ENCODE results near the gene KDSR. TPM values are rescaled to one million over a fixed set of nuclear protein-coding genes. Genes with fewer than 3 reads are reported as not detected.
"Not testable (repeated sequence)": the region's sequence is repeated elsewhere in the genome, so short reads cannot be mapped to it uniquely, and the experiment has no call there.

Gene KDSR
- total RNA-seq, 4 donors from 2014 or later: 13.1 to 37.2 (median 28.3) TPM

- Histone ChIP-seq H3K27me3 (no peaks in the 10 kb centered on the region), H3K4me1 (peaks cover 0 to 33% (median 16%) of the 10 kb centered on the region in 4 donors), H3K4me3 (peak overlapping the region; percentile 91 to 98 (median 95)), H3K27ac (peak overlapping the region; percentile 95 to 99 (median 98)), H3K9me3 (no peaks in the 10 kb centered on the region), H3K36me3 (peaks cover 0 to 11% (median 3%) of the 10 kb centered on the region in 4 donors)
- 0 to 1% methylated on average over 1 to 56 of the region's 65 CpGs for WGBS, 2 donors (ENCODE audit: low coverage in 1 of 2)
- DNase-seq: peak; percentile 77
- in situ Hi-C loops (cut with MboI; ENCODE audit: low pct_ligation_motif_present in 1 of 4, low pct_unique_long_range_greater_than_20kb in 1 of 4, low sequenced_read_pairs in 3 of 4): no loop called here
- intact Hi-C loops (cut with DNase I; ENCODE audit: low total_unique reads): loop anchor here (10.0 kb wide), 1 partner anchor 58 kb away; the partner anchor contains the start of gene VPS4B
- TF ChIP-seq EP300 (IDR thresholded peaks at IDR 0.05; ENCODE audit: low read depth) (no peak), CTCF (IDR thresholded peaks at IDR 0.05) (no peak), POLR2A (IDR thresholded peaks at IDR 0.05) (peak; percentile 24), POLR2AphosphoS5 (IDR thresholded peaks at IDR 0.05) (peak; percentile 36 to 52 (median 41))
These were observed 573 bp downstream of the KDSR start for GRCh38 chr18:63366213-63367052.

GRCh38 chr18:63365876-63366212 is 1.2 kb downstream of the KDSR start:
- 0 to 1% methylated on average over 9 to 12 of the region's 12 CpGs for WGBS, 2 donors (ENCODE audit: low coverage in 1 of 2)
- intact Hi-C loops (cut with DNase I; ENCODE audit: low total_unique reads): loop anchor here (10.0 kb wide), 1 partner anchor 59 kb away; the partner anchor contains the start of gene VPS4B
- peaks cover 0 to 14% (median 6%) of the 10 kb centered on the region in 4 donors for H3K36me3 ChIP-seq
- H3K4me1 ChIP-seq: peaks cover 0 to 33% (median 16%) of the 10 kb centered on the region in 4 donors
- TF ChIP-seq POLR2AphosphoS5 (IDR thresholded peaks at IDR 0.05) (no peak), EP300 (IDR thresholded peaks at IDR 0.05; ENCODE audit: low read depth) (no peak), CTCF (IDR thresholded peaks at IDR 0.05) (no peak), POLR2A (IDR thresholded peaks at IDR 0.05) (no peak)
- no peaks in the 10 kb centered on the region for H3K27me3 ChIP-seq
- H3K4me3 ChIP-seq: peak overlapping the region; percentile 91 to 98 (median 95)
- DNase-seq: peak; percentile 24
- in situ Hi-C loops (cut with MboI; ENCODE audit: low pct_ligation_motif_present in 1 of 4, low pct_unique_long_range_greater_than_20kb in 1 of 4, low sequenced_read_pairs in 3 of 4): no loop called here
- H3K9me3 ChIP-seq: no peaks in the 10 kb centered on the region
- H3K27ac ChIP-seq: peak overlapping the region; percentile 95 to 99 (median 98)

- Histone ChIP-seq H3K36me3 (peaks cover 0 to 26% (median 6%) of the 10 kb centered on the region in 4 donors), H3K4me3 (no peak overlapping the region), H3K27ac (no peak overlapping the region), H3K9me3 (no peaks in the 10 kb centered on the region), H3K27me3 (no peaks in the 10 kb centered on the region), H3K4me1 (peaks cover 0 to 33% (median 16%) of the 10 kb centered on the region in 4 donors)
- 47 to 77% methylated on average over 2 of the region's 2 CpGs for WGBS, 2 donors (ENCODE audit: low coverage in 1 of 2)
- in situ Hi-C loops (cut with MboI; ENCODE audit: low pct_ligation_motif_present in 1 of 4, low pct_unique_long_range_greater_than_20kb in 1 of 4, low sequenced_read_pairs in 3 of 4): no loop called here
- DNase-seq: no peak
- TF ChIP-seq POLR2AphosphoS5 (IDR thresholded peaks at IDR 0.05): no peak
- no peak for TF ChIP-seq POLR2A (IDR thresholded peaks at IDR 0.05)
- no peak for TF ChIP-seq EP300 (IDR thresholded peaks at IDR 0.05; ENCODE audit: low read depth)
- no peak for TF ChIP-seq CTCF (IDR thresholded peaks at IDR 0.05)
- intact Hi-C loops (cut with DNase I; ENCODE audit: low total_unique reads): loop anchor here (10.0 kb wide), 1 partner anchor 61 kb away; the partner anchor contains the start of gene VPS4B
These were observed 3.1 kb downstream of the KDSR start for GRCh38 chr18:63363951-63364350.

GRCh38 chr18:63363420-63363819 is 3.6 kb downstream of the KDSR start:
- WGBS, 2 donors (ENCODE audit: low coverage in 1 of 2): 100% methylated on average over 1 of the region's 2 CpGs; no CpG with 5 or more reads in 1 of the 2 donors
- in situ Hi-C loops (cut with MboI; ENCODE audit: low pct_ligation_motif_present in 1 of 4, low pct_unique_long_range_greater_than_20kb in 1 of 4, low sequenced_read_pairs in 3 of 4); H3K27ac ChIP-seq; H3K9me3 ChIP-seq; H3K27me3 ChIP-seq; DNase-seq; H3K4me3 ChIP-seq: not testable (repeated sequence)
- intact Hi-C loops (cut with DNase I; ENCODE audit: low total_unique reads): loop anchor here (10.0 kb wide), 1 partner anchor 61 kb away; the partner anchor contains the start of gene VPS4B
- peaks cover 0 to 29% (median 7%) of the 10 kb centered on the region in 4 donors for H3K36me3 ChIP-seq
- H3K4me1 ChIP-seq: peaks cover 0 to 32% (median 16%) of the 10 kb centered on the region in 4 donors
